ENCODE data around the gene ABCC1. TPM values are rescaled to one million over a fixed set of nuclear protein-coding genes. Genes with fewer than 3 reads are reported as not detected.
"Not testable (repeated sequence)": the region's sequence is repeated elsewhere in the genome, so short reads cannot be mapped to it uniquely, and the experiment has no call there.

The ABCC1 gene
- total RNA-seq, 1 experiment from 2014 or later, result 25.0 TPM

GRCh38 chr16:16176328-16176727, 226.9 kb downstream of the ABCC1 start:
- Histone ChIP-seq H3K9me3 (ENCODE audit: low read depth, low read length, poor library complexity, severe bottlenecking) (no peaks in the 10 kb centered on the region), H3K36me3 (ENCODE audit: insufficient read depth, low read length, poor library complexity, severe bottlenecking) (no peaks in the 10 kb centered on the region), H3K27ac (ENCODE audit: low read depth, low read length, poor library complexity, severe bottlenecking) (no peak overlapping the region), H3K4me1 (ENCODE audit: insufficient read depth, low read length, poor library complexity, severe bottlenecking) (no peaks in the 10 kb centered on the region), H3K27me3 (replicated peaks; ENCODE audit: insufficient read depth, low read depth, low read length, poor library complexity) (no peaks in the 10 kb centered on the region), H3K4me3 (ENCODE audit: low read depth, low read length, poor library complexity, severe bottlenecking) (no peak overlapping the region)
- DNase-seq (ENCODE audit: low spot score), result no peak
- TF ChIP-seq CTCF (conservative IDR thresholded peaks at IDR 0.05; ENCODE audit: low read depth, low read length) (no peak), EZH2 (IDR thresholded peaks at IDR 0.05; ENCODE audit: borderline replicate concordance, low read depth, low read length, poor library complexity, severe bottlenecking) (no peak)
- CTCF ChIA-PET, result no interaction called here
- BruUV-seq (replicated peaks), result no TSS peak
- intact Hi-C loops (cut with micrococcal nuclease; ENCODE audit: unreplicated experiment), result no loop called here
- POLR2A ChIA-PET (ENCODE audit: low non-redundant PET), result no interaction called here

GRCh38 chr16:16178455-16179162, 229.2 kb downstream of the ABCC1 start:
- no peak for DNase-seq (ENCODE audit: low spot score)
- ChIA-PET CTCF (no interaction called here), POLR2A (ENCODE audit: low non-redundant PET) (no interaction called here)
- no peak overlapping the region for H3K4me3 ChIP-seq (ENCODE audit: low read depth, low read length, poor library complexity, severe bottlenecking)
- no peaks in the 10 kb centered on the region for H3K9me3 ChIP-seq (ENCODE audit: low read depth, low read length, poor library complexity, severe bottlenecking)
- no peak for TF ChIP-seq EZH2 (IDR thresholded peaks at IDR 0.05; ENCODE audit: borderline replicate concordance, low read depth, low read length, poor library complexity, severe bottlenecking)
- no peak for TF ChIP-seq CTCF (conservative IDR thresholded peaks at IDR 0.05; ENCODE audit: low read depth, low read length)
- no peak overlapping the region for H3K27ac ChIP-seq (ENCODE audit: low read depth, low read length, poor library complexity, severe bottlenecking)
- intact Hi-C loops (cut with micrococcal nuclease; ENCODE audit: unreplicated experiment), result no loop called here
- no peaks in the 10 kb centered on the region for H3K4me1 ChIP-seq (ENCODE audit: insufficient read depth, low read length, poor library complexity, severe bottlenecking)
- no TSS peak for BruUV-seq (replicated peaks)
- H3K27me3 ChIP-seq (replicated peaks; ENCODE audit: insufficient read depth, low read depth, low read length, poor library complexity), result no peaks in the 10 kb centered on the region
- no peaks in the 10 kb centered on the region for H3K36me3 ChIP-seq (ENCODE audit: insufficient read depth, low read length, poor library complexity, severe bottlenecking)

GRCh38 chr16:16181748-16182147, 232.3 kb downstream of the ABCC1 start:
- H3K4me3 ChIP-seq (ENCODE audit: low read depth, low read length, poor library complexity, severe bottlenecking); H3K27ac ChIP-seq (ENCODE audit: low read depth, low read length, poor library complexity, severe bottlenecking); DNase-seq (ENCODE audit: low spot score); H3K36me3 ChIP-seq (ENCODE audit: insufficient read depth, low read length, poor library complexity, severe bottlenecking); POLR2A ChIA-PET (ENCODE audit: low non-redundant PET); intact Hi-C loops (cut with micrococcal nuclease; ENCODE audit: unreplicated experiment); H3K9me3 ChIP-seq (ENCODE audit: low read depth, low read length, poor library complexity, severe bottlenecking); CTCF ChIA-PET; H3K4me1 ChIP-seq (ENCODE audit: insufficient read depth, low read length, poor library complexity, severe bottlenecking); H3K27me3 ChIP-seq (replicated peaks; ENCODE audit: insufficient read depth, low read depth, low read length, poor library complexity); BruUV-seq (replicated peaks): not testable (repeated sequence)

GRCh38 chr16:16182918-16183317, 233.5 kb downstream of the ABCC1 start:
- POLR2A ChIA-PET (ENCODE audit: low non-redundant PET), result no interaction called here
- H3K27me3 ChIP-seq (replicated peaks; ENCODE audit: insufficient read depth, low read depth, low read length, poor library complexity), result no peaks in the 10 kb centered on the region
- no peak overlapping the region for H3K27ac ChIP-seq (ENCODE audit: low read depth, low read length, poor library complexity, severe bottlenecking)
- TF ChIP-seq CTCF (conservative IDR thresholded peaks at IDR 0.05; ENCODE audit: low read depth, low read length) (no peak), EZH2 (IDR thresholded peaks at IDR 0.05; ENCODE audit: borderline replicate concordance, low read depth, low read length, poor library complexity, severe bottlenecking) (no peak)
- H3K9me3 ChIP-seq (ENCODE audit: low read depth, low read length, poor library complexity, severe bottlenecking), result no peaks in the 10 kb centered on the region
- no peaks in the 10 kb centered on the region for H3K4me1 ChIP-seq (ENCODE audit: insufficient read depth, low read length, poor library complexity, severe bottlenecking)
- CTCF ChIA-PET, result no interaction called here
- no peak for DNase-seq (ENCODE audit: low spot score)
- H3K36me3 ChIP-seq (ENCODE audit: insufficient read depth, low read length, poor library complexity, severe bottlenecking), result no peaks in the 10 kb centered on the region
- intact Hi-C loops (cut with micrococcal nuclease; ENCODE audit: unreplicated experiment), result no loop called here
- no peak overlapping the region for H3K4me3 ChIP-seq (ENCODE audit: low read depth, low read length, poor library complexity, severe bottlenecking)
- no TSS peak for BruUV-seq (replicated peaks)
